HG03025 (cell line): ENCODE results near the gene PLA2G4D.

Source experiments
- ATAC-seq: cut with Tn5 transposase; IDR thresholded peaks from one replicate; pipeline ENCODE4 v1.9.1; 2021; ENCODE audit warnings: mild to moderate bottlenecking, moderate library complexity; ENCODE audit not compliant: unreplicated experiment, low FRiP score

The PLA2G4D gene

GRCh38 chr15:42059661-42060476 lies 34.5 kb downstream of the PLA2G4D start:
- ATAC-seq: no peak

GRCh38 chr15:42058791-42059190 lies 35.6 kb downstream of the PLA2G4D start:
- ATAC-seq: no peak

- no peak for ATAC-seq
These were observed 36.3 kb downstream of the PLA2G4D start for GRCh38 chr15:42057799-42058646.

- no peak for ATAC-seq
These were observed 37.2 kb downstream of the PLA2G4D start for GRCh38 chr15:42056934-42057798.

GRCh38 chr15:42053914-42054313 lies 40.4 kb downstream of the PLA2G4D start:
- no peak for ATAC-seq

GRCh38 chr15:42053010-42053409 lies 41.4 kb downstream of the PLA2G4D start:
- ATAC-seq: no peak

GRCh38 chr15:42050484-42051255 lies 43.7 kb downstream of the PLA2G4D start:
- no peak for ATAC-seq

GRCh38 chr15:42048821-42049200 lies 45.6 kb downstream of the PLA2G4D start:
- ATAC-seq: no peak

- no peak for ATAC-seq
These were observed 46.1 kb downstream of the PLA2G4D start for GRCh38 chr15:42048080-42048820.

GRCh38 chr15:42046597-42046996 lies 47.8 kb downstream of the PLA2G4D start:
- ATAC-seq: no peak

- ATAC-seq: no peak
These were observed 49.1 kb downstream of the PLA2G4D start for GRCh38 chr15:42045211-42045615.

- no peak for ATAC-seq
These were observed 51.6 kb downstream of the PLA2G4D start for GRCh38 chr15:42042602-42043400.

- ATAC-seq: no peak
These were observed 56.0 kb downstream of the PLA2G4D start for GRCh38 chr15:42038401-42038800.

GRCh38 chr15:42037656-42038055 lies 56.7 kb downstream of the PLA2G4D start:
- ATAC-seq: no peak

- no peak for ATAC-seq
These were observed 57.4 kb downstream of the PLA2G4D start for GRCh38 chr15:42036966-42037365.

- no peak for ATAC-seq
These were observed 58.1 kb downstream of the PLA2G4D start for GRCh38 chr15:42036112-42036905.

GRCh38 chr15:42035435-42035761 lies 59.0 kb downstream of the PLA2G4D start:
- ATAC-seq: no peak
